Activated naive CD4-positive, alpha-beta T cell treated with Interleukin-2 at 50 U/mL for 16 hours (primary cell): ENCODE results near the gene BIRC7.

Source experiments
- DNase-seq: peaks from one replicate; pipeline ENCODE4 v3.0.0-alpha.2; 2020

Gene BIRC7

GRCh38 chr20:63284544-63284949 is 48.8 kb downstream of the BIRC7 start:
- no peak for DNase-seq

GRCh38 chr20:63284981-63285524 is 49.3 kb downstream of the BIRC7 start:
- DNase-seq, result no peak

GRCh38 chr20:63285636-63286615 is 50.2 kb downstream of the BIRC7 start:
- no peak for DNase-seq

- DNase-seq, result no peak
Measured at GRCh38 chr20:63286781-63287696, 51.3 kb downstream of the BIRC7 start.

- DNase-seq, result no peak
Measured at GRCh38 chr20:63287697-63288580, 52.2 kb downstream of the BIRC7 start.

- no peak for DNase-seq
Measured at GRCh38 chr20:63288581-63289251, 53.0 kb downstream of the BIRC7 start.

- DNase-seq, result no peak
Measured at GRCh38 chr20:63289311-63290135, 53.8 kb downstream of the BIRC7 start.
